Upper lobe of left lung (tissue), 6 donors: ENCODE data around the gene SEPTIN1. TPM values are rescaled to one million over a fixed set of nuclear protein-coding genes. Genes with fewer than 3 reads are reported as not detected.
"Not testable (repeated sequence)": the region's sequence is repeated elsewhere in the genome, so short reads cannot be mapped to it uniquely, and the experiment has no call there.

Experiments used
- ATAC-seq, 2 donors: fragments of 200-7000 bp; cut with Tn5 transposase; one replicate each; pipeline ENCODE4 v1.9.1; 2022; ENCODE audit warnings: mild to moderate bottlenecking in 2 of 2, moderate library complexity in 2 of 2; ENCODE audit not compliant: low FRiP score in 2 of 2
- DNase-seq, 2 donors: peaks; one replicate each; pipeline ENCODE4 v3.0.0-alpha.2; 2019 to 2020
- H3K27ac ChIP-seq, 4 donors: fragments of 200-600 bp; sonication (generic); one replicate each; pipeline ENCODE4 v1.5.1; 2016 to 2019
- H3K27me3 ChIP-seq, 4 donors: fragments of 200-600 bp; sonication (generic); one replicate each; pipeline ENCODE4 v1.5.1; 2017 to 2019
- H3K36me3 ChIP-seq, 4 donors: fragments of 200-600 bp; sonication (generic); one replicate each; pipeline ENCODE4 v1.5.1; 2016 to 2019
- H3K4me1 ChIP-seq, 4 donors: fragments of 200-600 bp; sonication (generic); one replicate each; pipeline ENCODE4 v1.5.1; 2018 to 2019
- H3K4me3 ChIP-seq, 4 donors: fragments of 200-600 bp; sonication (generic); one replicate each; pipeline ENCODE4 v1.5.1; 2017 to 2019; ENCODE audit warnings: mild to moderate bottlenecking in 2 of 4, moderate library complexity in 1 of 4
- H3K9me3 ChIP-seq, 4 donors: fragments of 200-600 bp; sonication (generic); one replicate each; pipeline ENCODE4 v1.5.1; 2018 to 2019
- CTCF ChIP-seq, 6 experiments: fragments of 450-650 bp in 4 of 6; fragments of 200-600 bp in 2 of 6; sonication (generic) in 2 of 6; IDR thresholded peaks; one replicate each; pipeline ENCODE4 v1.5.1; 2016 to 2019; ENCODE audit warnings: antibody characterized with exemption in 6 of 6
- EP300 ChIP-seq, 4 donors: sonication (generic); formaldehyde crosslinking; IDR thresholded peaks; one replicate each; pipeline ENCODE4 v1.5.1; 2017; ENCODE audit warnings: antibody characterized with exemption in 4 of 4, control low read depth in 2 of 4
- POLR2A ChIP-seq, 4 donors: fragments of 450-650 bp; IDR thresholded peaks; one replicate each; pipeline ENCODE4 v1.5.1; 2016 to 2017; ENCODE audit warnings: antibody characterized with exemption in 4 of 4, mild to moderate bottlenecking in 2 of 4
- POLR2AphosphoS5 ChIP-seq, 2 donors: sonication (generic); formaldehyde crosslinking; IDR thresholded peaks; one replicate each; pipeline ENCODE4 v1.5.1; 2017; ENCODE audit warnings: antibody characterized with exemption in 2 of 2
- WGBS, 2 donors: methylation state at CpG; one replicate each; pipeline ENCODE4 v1.1.5; 2017 to 2018; 5-methylcytosine and 5-hydroxymethylcytosine counted together
- small RNA-seq, 4 donors: library from RNA; depleted of rRNA; stranded (forward); fragments of <200 nt; gene quantifications; one replicate each; pipeline ENCODE3, GENCODE V24; 2016
- total RNA-seq, 6 donors: library from RNA; depleted of rRNA in 4 of 6; stranded (reverse); fragments of >200 nt in 4 of 6; gene quantifications; one replicate each; pipeline versions ENCODE4 v1.1.0 to v1.2.1, GENCODE V29; 2016 to 2021
- donor health status: DM: no; HTN: no; CAD: no; lungs with moderate emphysema.
- donor health status: DM: no; HTN: yes; CAD: no; lungs with severe emphysema.

Gene SEPTIN1
- total RNA-seq, 6 donors from 2014 or later: 3.5 to 13.6 (median 7.1) TPM

GRCh38 chr16:30335598-30336474 is 46.5 kb downstream of the SEPTIN1 start:
- no peaks in the 10 kb centered on the region for H3K9me3 ChIP-seq
- H3K4me3 ChIP-seq: peak overlapping the region; percentile 32 to 86 (median 68)
- 37 to 39% methylated on average over 11 to 14 of the region's 17 CpGs for WGBS, 2 donors
- DNase-seq (no peak), ATAC-seq (peak; percentile 3 to 17)
- H3K4me1 ChIP-seq: peaks cover 4 to 8% (median 7%) of the 10 kb centered on the region in 4 donors
- no peaks in the 10 kb centered on the region for H3K27me3 ChIP-seq
- TF ChIP-seq POLR2AphosphoS5 (IDR thresholded peaks at IDR 0.05) (no peak), POLR2A (IDR thresholded peaks at IDR 0.05) (no peak), EP300 (IDR thresholded peaks at IDR 0.05) (no peak), CTCF (IDR thresholded peaks at IDR 0.05) (no peak)
- no peaks in the 10 kb centered on the region for H3K36me3 ChIP-seq
- H3K27ac ChIP-seq: peak overlapping the region; percentile 92 to 98 (median 96)

- peak overlapping the region; percentile 36 to 86 (median 68) for H3K4me3 ChIP-seq
- not testable (repeated sequence) for H3K4me1 ChIP-seq, H3K36me3 ChIP-seq, H3K9me3 ChIP-seq, H3K27me3 ChIP-seq
- WGBS, 2 donors: 0% methylated on average over 24 to 25 of the region's 70 CpGs
- peak; percentile 93 to 98 for DNase-seq
- peak in 3 of 4 donors; percentile 84 to 92 (median 89) for TF ChIP-seq POLR2A (IDR thresholded peaks at IDR 0.05)
- peak; percentile 21 to 86 for TF ChIP-seq POLR2AphosphoS5 (IDR thresholded peaks at IDR 0.05)
- peak in 1 of 6 experiments; percentile 26 for TF ChIP-seq CTCF (IDR thresholded peaks at IDR 0.05)
- ATAC-seq: peak; percentile 95 to 98
- H3K27ac ChIP-seq: peak overlapping the region; percentile 92 to 98 (median 96)
These were observed 47.2 kb downstream of the SEPTIN1 start for GRCh38 chr16:30335028-30335597.

GRCh38 chr16:30334473-30334989 is 47.8 kb downstream of the SEPTIN1 start:
- H3K27me3 ChIP-seq, H3K9me3 ChIP-seq, H3K4me1 ChIP-seq, H3K36me3 ChIP-seq: not testable (repeated sequence)
- peak overlapping the region; percentile 36 to 86 (median 68) for H3K4me3 ChIP-seq
- ATAC-seq (peak; percentile 99), DNase-seq (peak; percentile 92 to 95)
- WGBS, 2 donors: 0% methylated on average over 6 to 12 of the region's 33 CpGs
- H3K27ac ChIP-seq: peak overlapping the region; percentile 92 to 98 (median 96)

Small RNA genes lying within 50 kb of the gene (small RNA-seq; reads per million reads assigned to genes)
- 0 to 1.6 (median 0.07) reads per million in 4 donors for gene RF00406

Other genes starting within 250 kb of the SEPTIN1 start
- gene CORO1A, start 199.0 kb downstream of the SEPTIN1 start, total RNA-seq: 100 to 1,000 TPM in 1 of 6 donors, 10 to 100 TPM in 5; 42.2 to 159 (median 80.3) TPM
- gene BOLA2B, start 188.9 kb downstream of the SEPTIN1 start, total RNA-seq: 100 to 1,000 TPM in 3 of 6 donors, 10 to 100 TPM in 3; 58.0 to 173 (median 100) TPM
- 100 to 1,000 TPM in 1 of 6 donors, 10 to 100 TPM in 5; 38.6 to 127 (median 63.6) TPM for gene SLX1A, start 188.7 kb downstream of the SEPTIN1 start, total RNA-seq
- gene SULT1A3, start 183.3 kb downstream of the SEPTIN1 start, total RNA-seq: 10 to 100 TPM in 5 of 6 donors, 1 to 10 TPM in 1; 9.6 to 69.1 (median 20.0) TPM
- gene NPIPB13, start 134.1 kb downstream of the SEPTIN1 start, total RNA-seq: 10 to 100 TPM in 2 of 6 donors, 1 to 10 TPM in 4; 2.1 to 18.9 (median 4.9) TPM
- gene CD2BP2, start 27.3 kb downstream of the SEPTIN1 start, total RNA-seq: 10 to 100 TPM; 24.2 to 63.7 (median 38.8) TPM
- 10 to 100 TPM; 31.1 to 71.2 (median 40.3) TPM for gene TBC1D10B, start 12.1 kb downstream of the SEPTIN1 start, total RNA-seq
- gene MYL11, start 7.8 kb downstream of the SEPTIN1 start, total RNA-seq: 1 to 10 TPM in 1 of 6 donors, not detected in 5; 1.6 TPM
- gene ZNF48, start 12.9 kb upstream of the SEPTIN1 start, total RNA-seq: 10 to 100 TPM in 3 of 6 donors, 1 to 10 TPM in 3; 6.8 to 29.2 (median 10.9) TPM
- gene ZNF771, start 25.0 kb upstream of the SEPTIN1 start, total RNA-seq: 10 to 100 TPM in 2 of 6 donors, 1 to 10 TPM in 4; 5.2 to 12.3 (median 7.2) TPM
- gene DCTPP1, start 47.5 kb upstream of the SEPTIN1 start, total RNA-seq: 10 to 100 TPM in 5 of 6 donors, 1 to 10 TPM in 1; 4.2 to 31.8 (median 20.0) TPM
- gene SEPHS2, start 63.3 kb upstream of the SEPTIN1 start, total RNA-seq: 10 to 100 TPM; 34.7 to 64.0 (median 38.2) TPM
- gene ITGAL, start 90.2 kb upstream of the SEPTIN1 start, total RNA-seq: 100 to 1,000 TPM in 1 of 6 donors, 10 to 100 TPM in 5; 22.8 to 138 (median 67.0) TPM
- 10 to 100 TPM; 27.3 to 58.7 (median 34.8) TPM for gene ZNF768, start 144.0 kb upstream of the SEPTIN1 start, total RNA-seq
- gene ZNF747, start 152.3 kb upstream of the SEPTIN1 start, total RNA-seq: 10 to 100 TPM; 11.0 to 15.5 (median 11.5) TPM
- 10 to 100 TPM in 4 of 6 donors, 1 to 10 TPM in 2; 7.6 to 18.9 (median 10.6) TPM for gene ZNF764, start 175.8 kb upstream of the SEPTIN1 start, total RNA-seq
- 10 to 100 TPM; 15.0 to 34.6 (median 18.8) TPM for gene ZNF688, start 189.2 kb upstream of the SEPTIN1 start, total RNA-seq
- gene ZNF785, start 203.1 kb upstream of the SEPTIN1 start, total RNA-seq: 10 to 100 TPM in 4 of 6 donors, 1 to 10 TPM in 2; 7.3 to 52.4 (median 15.3) TPM
- gene ZNF689, start 227.8 kb upstream of the SEPTIN1 start, total RNA-seq: 10 to 100 TPM in 2 of 6 donors, 1 to 10 TPM in 4; 3.1 to 10.9 (median 8.9) TPM